Lower leg skin (tissue), 3 donors: ENCODE results near the gene WDR91.

Source experiments
- CTCF ChIP-seq, 3 donors: fragments of 450-650 bp; IDR thresholded peaks; one replicate each; pipeline ENCODE4 v1.5.1; 2016; ENCODE audit warnings: antibody characterized with exemption in 3 of 3, mild to moderate bottlenecking in 3 of 3, moderate library complexity in 2 of 3
- POLR2A ChIP-seq, 2 donors: fragments of 450-650 bp; IDR thresholded peaks; one replicate each; pipeline ENCODE4 v1.6.1; 2016 to 2017; ENCODE audit warnings: antibody characterized with exemption in 2 of 2, mild to moderate bottlenecking in 1 of 2, moderate library complexity in 1 of 2

- TF ChIP-seq CTCF (IDR thresholded peaks at IDR 0.05) = no peak
- no peak for TF ChIP-seq POLR2A (IDR thresholded peaks at IDR 0.05)
These were observed 49.1 kb upstream of the WDR91 start for GRCh38 chr7:135260470-135260869.
